CD4-positive, alpha-beta T cell treated with Interleukin-15 for 4 hours (primary cell): ENCODE measurements around the gene TRAF3IP3.

Experiments
- DNase-seq: peaks from one replicate; pipeline ENCODE4 v3.0.0-alpha.2; 2020; ENCODE audit warnings: low spot score

The TRAF3IP3 gene

GRCh38 chr1:209755926-209756614 is at the start of gene TRAF3IP3:
Gene TRAF3IP3 (plus strand): TSS chr1:209756053. CDS start chr1:209760040, 3,987 bp downstream.
- peak; percentile 85 for DNase-seq

- no peak for DNase-seq
Measured at GRCh38 chr1:209706622-209707021, 49.2 kb upstream of the TRAF3IP3 start.

GRCh38 chr1:209707308-209707707 is 48.5 kb upstream of the TRAF3IP3 start:
- no peak for DNase-seq

GRCh38 chr1:209708297-209708696 is 47.6 kb upstream of the TRAF3IP3 start:
- no peak for DNase-seq

GRCh38 chr1:209710093-209710492 is 45.8 kb upstream of the TRAF3IP3 start:
- no peak for DNase-seq

- no peak for DNase-seq
Measured at GRCh38 chr1:209710847-209711246, 45.0 kb upstream of the TRAF3IP3 start.

GRCh38 chr1:209714338-209714737 is 41.5 kb upstream of the TRAF3IP3 start:
- no peak for DNase-seq

- no peak for DNase-seq
Measured at GRCh38 chr1:209715314-209715713, 40.5 kb upstream of the TRAF3IP3 start.

GRCh38 chr1:209717818-209718217 is 38.0 kb upstream of the TRAF3IP3 start:
- no peak for DNase-seq

- DNase-seq: no peak
Measured at GRCh38 chr1:209720326-209720725, 35.5 kb upstream of the TRAF3IP3 start.

GRCh38 chr1:209720826-209721225 is 35.0 kb upstream of the TRAF3IP3 start:
- DNase-seq: no peak

GRCh38 chr1:209721323-209721722 is 34.5 kb upstream of the TRAF3IP3 start:
- DNase-seq: no peak

- DNase-seq: no peak
Measured at GRCh38 chr1:209723265-209723664, 32.6 kb upstream of the TRAF3IP3 start.

GRCh38 chr1:209723756-209724693 is 31.8 kb upstream of the TRAF3IP3 start:
- DNase-seq: no peak

GRCh38 chr1:209727286-209727685 is 28.6 kb upstream of the TRAF3IP3 start:
- no peak for DNase-seq

GRCh38 chr1:209727785-209728184 is 28.1 kb upstream of the TRAF3IP3 start:
- DNase-seq: no peak

- DNase-seq: no peak
Measured at GRCh38 chr1:209728466-209728865, 27.4 kb upstream of the TRAF3IP3 start.

GRCh38 chr1:209729436-209729835 is 26.4 kb upstream of the TRAF3IP3 start:
- DNase-seq: no peak

- DNase-seq: no peak
Measured at GRCh38 chr1:209732725-209733124, 23.1 kb upstream of the TRAF3IP3 start.

GRCh38 chr1:209733409-209734192 is 22.3 kb upstream of the TRAF3IP3 start:
- no peak for DNase-seq

GRCh38 chr1:209736490-209737117 is 19.2 kb upstream of the TRAF3IP3 start:
- DNase-seq: no peak

GRCh38 chr1:209737118-209737505 is 18.7 kb upstream of the TRAF3IP3 start:
- no peak for DNase-seq
